AG10803 (cell line): ENCODE data around the gene FRRS1L.

ENCODE experiments used
- DNase-seq: peaks from one replicate; pipeline ENCODE4 v3.0.0; 2010; ENCODE audit warnings: low read depth
- H3K4me3 ChIP-seq: 2 replicates; pipeline ENCODE4 v1.5.1; 2011; ENCODE audit warnings: mild to moderate bottlenecking, low read length, control low read depth
- CTCF ChIP-seq: conservative IDR thresholded peaks from 2 replicates; pipeline ENCODE4 v1.5.1; 2011; ENCODE audit warnings: mild to moderate bottlenecking, low read length, control low read depth, inconsistent platforms

FRRS1L gene

GRCh38 chr9:109166771-109167601 lies at the start of gene FRRS1L:
FRRS1L (minus strand) TSS chr9:109167249; CDS start chr9:109167138, 111 bp downstream.
- no peak for TF ChIP-seq CTCF
- H3K4me3 ChIP-seq = peak within 1 kb of the TSS; percentile 29
- no peak for DNase-seq

GRCh38 chr9:109214414-109214813 lies 47.4 kb upstream of the FRRS1L start:
- no peak for DNase-seq
- TF ChIP-seq CTCF = no peak
- H3K4me3 ChIP-seq = no peak overlapping the region

- no peak for DNase-seq
- H3K4me3 ChIP-seq = no peak overlapping the region
- no peak for TF ChIP-seq CTCF
Observed at GRCh38 chr9:109213285-109214121, 46.5 kb upstream of the FRRS1L start.

GRCh38 chr9:109212768-109213167 lies 45.7 kb upstream of the FRRS1L start:
- no peak for TF ChIP-seq CTCF

GRCh38 chr9:109206670-109207069 lies 39.6 kb upstream of the FRRS1L start:
- DNase-seq = no peak
- H3K4me3 ChIP-seq = no peak overlapping the region
- no peak for TF ChIP-seq CTCF

More at GRCh38 chr9:109212768-109213167, 45.7 kb upstream of the FRRS1L start:
- DNase-seq = no peak
- no peak overlapping the region for H3K4me3 ChIP-seq

- DNase-seq = no peak
- no peak overlapping the region for H3K4me3 ChIP-seq
- no peak for TF ChIP-seq CTCF
Observed at GRCh38 chr9:109205526-109205925, 38.5 kb upstream of the FRRS1L start.
